HG03135 (cell line): ENCODE measurements around the gene SETX.

Experiments
- ATAC-seq: cut with Tn5 transposase; IDR thresholded peaks from one replicate; pipeline ENCODE4 v1.9.1; 2021; ENCODE audit warnings: mild to moderate bottlenecking, moderate library complexity; ENCODE audit not compliant: unreplicated experiment

The SETX gene

GRCh38 chr9:132356324-132356924 lies 1.6 kb upstream of the SETX start:
- ATAC-seq = no peak

- no peak for ATAC-seq
These were observed 3.3 kb downstream of the SETX start for GRCh38 chr9:132351404-132352045.

- no peak for ATAC-seq
These were observed 3.9 kb downstream of the SETX start for GRCh38 chr9:132350861-132351315.

DNA sequence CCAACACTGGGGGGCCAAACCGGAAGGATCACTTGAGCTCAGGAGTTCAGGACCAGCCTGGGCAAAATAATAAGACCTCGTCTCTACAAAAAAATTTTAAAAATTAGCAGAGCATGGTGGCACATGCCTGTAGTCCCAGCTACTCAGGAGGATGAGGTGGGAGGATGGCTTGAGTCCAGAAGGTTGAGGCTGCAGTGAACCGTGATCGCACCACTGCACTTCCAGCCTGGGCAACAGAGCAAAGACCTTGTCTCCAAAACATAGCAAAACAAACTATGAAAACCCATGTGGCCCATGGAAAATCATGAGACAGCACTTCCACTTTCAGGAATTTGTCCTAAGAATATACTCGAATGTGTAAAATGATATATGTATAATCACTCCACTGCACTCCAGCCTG lies 6.1 kb downstream of the SETX start:
- no peak for ATAC-seq

DNA sequence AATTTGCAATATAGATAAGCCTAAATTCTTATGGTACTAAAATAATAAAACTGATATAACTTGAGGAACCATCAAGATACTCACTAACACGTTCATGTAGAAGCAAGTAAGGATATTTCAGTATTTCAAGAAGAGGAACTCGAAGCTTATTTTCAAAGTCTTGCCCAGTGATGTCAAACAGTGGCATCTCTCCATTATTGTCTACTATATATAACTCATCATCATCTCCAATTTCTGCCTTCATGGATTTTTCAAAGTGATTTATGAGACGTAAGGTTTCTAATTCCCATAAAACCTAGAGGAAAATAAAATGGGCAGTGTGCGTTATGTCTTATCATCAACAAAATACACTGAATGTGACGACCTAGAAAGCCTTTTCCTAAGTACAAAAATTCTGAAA lies 8.6 kb downstream of the SETX start:
- ATAC-seq = no peak

DNA sequence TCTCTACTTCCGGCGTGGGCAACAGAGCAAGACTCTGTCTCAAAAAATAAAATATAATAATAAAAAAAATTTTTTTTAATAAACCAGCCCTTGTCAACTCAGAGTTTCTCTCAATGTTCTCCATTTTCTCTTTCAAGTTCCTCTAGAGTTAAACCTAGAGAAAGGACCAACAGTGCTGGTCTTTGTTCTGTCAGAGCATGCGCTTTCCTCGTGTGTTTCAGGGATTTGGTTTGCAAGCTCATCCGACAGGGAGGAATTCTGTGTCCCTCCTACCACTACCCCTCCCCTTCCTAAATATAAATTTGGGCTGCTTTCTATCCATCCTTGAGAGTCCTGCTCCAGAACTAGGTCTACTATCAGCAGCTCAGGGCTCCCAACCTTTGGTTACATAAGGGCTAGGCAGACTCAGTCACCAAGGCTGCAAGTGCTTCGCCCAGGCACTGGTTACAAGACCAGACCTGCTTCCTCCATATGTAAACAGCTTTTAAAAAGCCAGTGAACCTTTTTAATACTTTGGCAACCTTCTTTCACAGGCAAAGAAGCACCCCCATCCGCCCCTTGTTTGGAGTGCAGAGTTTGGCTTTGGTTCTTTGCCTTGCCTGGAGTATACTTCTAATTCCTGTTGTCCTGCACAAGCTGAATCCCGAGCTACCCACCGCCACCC lies 13.5 kb downstream of the SETX start:
- ATAC-seq = no peak

- ATAC-seq = no peak
These were observed 20.4 kb downstream of the SETX start for GRCh38 chr9:132334364-132334763.

DNA sequence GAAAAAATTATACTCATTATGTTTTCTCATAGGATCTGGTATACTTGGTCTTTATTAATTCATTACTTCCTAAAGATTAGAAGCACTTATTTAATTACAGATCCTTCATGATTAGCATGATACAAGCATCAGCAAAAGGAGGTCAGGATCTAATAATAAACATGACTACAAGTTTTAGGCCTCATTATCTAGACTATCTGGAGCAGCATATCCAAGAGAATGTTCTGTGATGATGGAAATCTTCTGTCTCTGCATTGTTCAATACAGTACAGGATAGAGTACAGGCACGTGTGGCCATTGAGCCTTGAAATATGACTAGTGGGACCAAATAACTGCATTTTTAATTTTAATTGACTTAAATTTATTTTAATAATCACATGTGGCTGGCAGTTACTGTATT lies 21.2 kb downstream of the SETX start:
- ATAC-seq = no peak

- ATAC-seq = no peak
These were observed 26.2 kb downstream of the SETX start for GRCh38 chr9:132328580-132328979.

DNA sequence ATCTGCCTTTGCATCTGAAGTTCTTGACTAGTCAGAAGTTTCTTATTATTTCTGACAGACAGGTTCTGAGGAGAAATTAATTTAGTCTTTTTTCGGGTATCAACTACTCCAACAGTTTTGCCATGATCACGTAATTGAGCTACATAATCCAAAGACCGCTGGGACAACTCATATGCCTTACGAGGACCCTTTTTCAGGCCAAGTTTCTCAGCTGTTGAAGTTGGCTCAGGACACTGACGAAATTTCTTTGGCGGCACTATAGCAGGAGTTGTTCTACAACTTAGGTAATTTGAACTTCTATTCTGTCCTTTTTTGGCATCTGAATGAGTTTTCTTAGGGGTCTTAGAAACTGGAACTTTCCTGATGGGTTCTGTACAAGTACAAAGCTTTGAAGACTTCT lies 27.2 kb downstream of the SETX start:
- ATAC-seq = no peak

GRCh38 chr9:132324425-132324824 lies 30.4 kb downstream of the SETX start:
- no peak for ATAC-seq

DNA sequence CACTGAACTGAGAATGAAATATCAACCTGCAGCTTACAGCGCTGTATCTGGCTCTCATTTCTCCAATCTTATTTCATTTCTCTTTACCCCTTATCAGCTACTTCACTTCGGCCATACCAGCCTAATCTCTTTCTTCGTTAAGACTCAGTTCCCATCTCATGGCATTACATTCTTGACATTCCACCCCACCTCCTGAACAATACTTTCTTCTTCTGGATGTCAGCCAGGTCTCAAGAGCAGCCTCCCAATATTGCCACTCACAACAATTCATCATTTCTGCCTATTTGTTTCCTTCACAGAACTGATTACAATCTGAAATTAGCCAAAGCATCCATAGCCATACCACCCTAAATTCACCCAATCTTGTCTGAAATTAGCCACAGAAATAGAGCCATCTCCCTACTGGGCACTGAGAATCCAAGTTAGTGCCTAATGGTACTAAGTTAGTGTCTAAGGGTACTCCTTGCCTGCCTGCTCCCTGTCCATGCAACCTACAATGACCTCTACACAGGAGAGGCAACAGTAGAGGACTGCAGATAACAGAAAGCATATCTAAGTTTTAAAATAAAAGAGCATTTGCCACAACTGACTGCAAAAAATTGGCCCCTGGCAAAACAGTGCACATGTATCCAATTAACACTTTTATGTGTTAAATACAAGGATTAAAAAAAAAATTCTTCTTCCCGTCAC lies 35.2 kb downstream of the SETX start:
- ATAC-seq = no peak

DNA sequence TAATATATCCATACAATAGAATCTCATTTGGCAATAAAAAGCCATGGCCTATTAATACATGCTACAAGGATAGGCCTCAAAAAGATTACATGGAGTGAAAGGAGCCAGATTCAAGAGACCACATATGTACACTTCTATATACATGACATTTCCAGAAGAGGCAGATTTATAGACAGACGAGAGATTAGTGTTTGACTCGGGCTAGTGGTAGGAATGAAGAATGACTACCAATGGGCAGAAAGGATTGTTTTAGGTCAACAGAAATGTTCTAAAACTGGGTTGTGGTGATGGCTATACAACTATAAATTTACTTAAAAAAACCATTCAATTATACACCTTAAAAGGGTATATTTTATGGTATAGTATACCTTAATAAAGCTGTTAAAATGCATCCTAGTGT lies 41.9 kb downstream of the SETX start:
- ATAC-seq = no peak

DNA sequence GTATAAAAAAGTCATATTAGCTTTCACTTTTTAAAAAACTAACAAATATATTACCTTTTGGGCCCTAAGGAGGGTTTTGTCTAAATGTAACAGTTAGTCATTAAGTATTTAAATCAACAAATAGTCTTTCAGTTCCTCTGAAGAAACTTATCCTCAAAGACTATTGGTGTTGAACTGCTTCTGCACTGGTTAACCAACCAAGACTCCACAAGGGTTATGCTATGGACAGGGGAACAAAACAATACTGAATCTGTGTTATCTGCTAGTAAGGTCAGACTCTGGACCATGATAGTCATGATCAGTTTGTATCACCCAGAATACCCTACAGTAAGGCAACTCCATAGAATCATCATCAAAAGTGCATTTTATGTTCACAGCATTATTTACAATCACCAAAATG lies 42.4 kb downstream of the SETX start:
- no peak for ATAC-seq

DNA sequence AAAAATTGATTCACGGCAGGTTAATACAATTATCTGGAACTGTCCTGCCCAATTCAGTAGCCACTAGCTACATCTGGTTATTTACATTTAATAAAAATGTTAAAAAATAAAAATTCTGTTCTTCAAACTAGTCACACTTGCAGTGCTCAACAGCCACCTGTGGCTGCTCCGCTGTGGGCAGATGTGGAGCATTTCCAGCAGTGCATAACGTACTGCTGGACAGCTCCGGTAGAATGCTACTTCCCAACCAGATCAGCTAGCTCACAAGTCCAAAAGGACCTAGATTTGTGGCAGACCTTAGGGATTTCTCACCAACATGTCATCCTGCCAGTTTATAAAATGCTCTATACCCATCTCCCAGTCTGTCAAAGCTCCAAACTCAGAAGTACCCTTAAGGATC lies 42.8 kb downstream of the SETX start:
- ATAC-seq = no peak

- no peak for ATAC-seq
These were observed 45.7 kb downstream of the SETX start for GRCh38 chr9:132309056-132309455.

DNA sequence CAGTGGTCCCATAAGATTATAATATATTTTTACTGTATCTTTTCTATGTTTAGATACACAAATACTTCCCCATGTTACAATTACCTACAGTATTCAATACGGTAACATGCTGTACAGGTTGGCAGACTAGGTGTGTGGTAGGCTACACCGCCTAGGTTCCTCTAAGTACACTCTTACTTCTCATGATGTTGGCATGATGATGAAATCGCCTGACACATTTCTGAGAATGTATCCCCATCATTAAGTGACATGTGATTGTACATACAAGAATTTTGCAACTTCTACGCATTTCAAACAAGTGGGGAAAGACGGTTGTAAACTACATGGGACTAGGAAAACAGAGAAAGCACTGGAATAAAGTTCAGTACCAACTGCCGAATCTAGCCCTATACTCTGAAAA lies 53.3 kb downstream of the SETX start:
- ATAC-seq = no peak

- no peak for ATAC-seq
These were observed 55.6 kb downstream of the SETX start for GRCh38 chr9:132299221-132299620.

DNA sequence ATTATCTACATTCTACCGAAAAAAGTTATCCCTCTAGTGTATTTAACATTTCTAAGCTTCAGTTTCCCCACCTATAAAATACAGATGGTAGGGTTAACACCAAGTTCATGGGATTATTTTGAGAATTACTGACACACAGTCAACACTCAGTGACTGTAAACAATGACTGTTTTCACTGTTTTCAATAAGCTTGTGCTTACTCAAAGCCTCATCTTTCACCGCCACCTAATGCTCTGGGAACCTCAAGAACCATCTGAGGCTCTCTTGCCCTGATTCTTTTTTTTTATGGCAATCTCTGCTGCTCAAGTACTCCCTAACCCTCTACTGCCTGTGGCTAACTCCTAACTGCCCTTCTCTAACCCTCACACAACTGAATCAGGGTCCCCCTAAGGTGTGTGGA lies 59.6 kb downstream of the SETX start:
- ATAC-seq = no peak

- ATAC-seq = no peak
These were observed 61.6 kb downstream of the SETX start for GRCh38 chr9:132293145-132293721.

- no peak for ATAC-seq
These were observed 65.8 kb downstream of the SETX start for GRCh38 chr9:132288966-132289365.

- ATAC-seq = no peak
These were observed 66.4 kb downstream of the SETX start for GRCh38 chr9:132288361-132288760.
